ENCODE measurements around the gene SPOCK3.
"Not testable (repeated sequence)": the region's sequence is repeated elsewhere in the genome, so short reads cannot be mapped to it uniquely, and the experiment has no call there.

Gene SPOCK3

GRCh38 chr4:167234316-167234881, at the start of gene SPOCK3:
TSS of gene SPOCK3 (minus strand) at chr4:167234494.
- DNase-seq, result no peak

GRCh38 chr4:167282171-167282864, 48.0 kb upstream of the SPOCK3 start:
- no peak for DNase-seq

GRCh38 chr4:167281545-167281944, 47.3 kb upstream of the SPOCK3 start:
- not testable (repeated sequence) for DNase-seq

GRCh38 chr4:167274351-167274750, 40.1 kb upstream of the SPOCK3 start:
- DNase-seq, result no peak

- no peak for DNase-seq
Observed at GRCh38 chr4:167265231-167265630, 30.9 kb upstream of the SPOCK3 start.

- DNase-seq, result no peak
Observed at GRCh38 chr4:167248271-167248670, 14.0 kb upstream of the SPOCK3 start.

- DNase-seq, result no peak
Observed at GRCh38 chr4:167239627-167240026, 5.3 kb upstream of the SPOCK3 start.

- no peak for DNase-seq
Observed at GRCh38 chr4:167238226-167238625, 3.9 kb upstream of the SPOCK3 start.

GRCh38 chr4:167233685-167234315, 494 bp downstream of the SPOCK3 start:
- DNase-seq, result no peak

GRCh38 chr4:167232805-167233684, 1.2 kb downstream of the SPOCK3 start:
- no peak for DNase-seq

- DNase-seq, result no peak
Observed at GRCh38 chr4:167230744-167231143, 3.5 kb downstream of the SPOCK3 start.

- DNase-seq, result no peak
Observed at GRCh38 chr4:167222099-167222498, 12.2 kb downstream of the SPOCK3 start.

- no peak for DNase-seq
Observed at GRCh38 chr4:167221084-167221483, 13.2 kb downstream of the SPOCK3 start.

- DNase-seq, result no peak
Observed at GRCh38 chr4:167218022-167218608, 16.2 kb downstream of the SPOCK3 start.

- no peak for DNase-seq
Observed at GRCh38 chr4:167216783-167217182, 17.5 kb downstream of the SPOCK3 start.

GRCh38 chr4:167210166-167210565, 24.1 kb downstream of the SPOCK3 start:
- no peak for DNase-seq

- DNase-seq, result no peak
Observed at GRCh38 chr4:167196344-167197012, 37.8 kb downstream of the SPOCK3 start.

- DNase-seq, result no peak
Observed at GRCh38 chr4:167190379-167190778, 43.9 kb downstream of the SPOCK3 start.

GRCh38 chr4:167185465-167185864, 48.8 kb downstream of the SPOCK3 start:
- no peak for DNase-seq

- DNase-seq, result no peak
Observed at GRCh38 chr4:167183036-167183435, 51.3 kb downstream of the SPOCK3 start.

- DNase-seq, result no peak
Observed at GRCh38 chr4:167177925-167178324, 56.4 kb downstream of the SPOCK3 start.

GRCh38 chr4:167176723-167177367, 57.4 kb downstream of the SPOCK3 start:
- no peak for DNase-seq
